Esophagus muscularis mucosa (tissue), 4 donors: Measurements from ENCODE around the gene AK5. TPM values are rescaled to one million over a fixed set of nuclear protein-coding genes. Genes with fewer than 3 reads are reported as not detected.

Experiments
- DNase-seq: peaks from one replicate; pipeline ENCODE4 v3.0.0-alpha.2; 2017; ENCODE audit errors: extremely low spot score
- H3K27ac ChIP-seq, 4 donors: fragments of 200-600 bp; sonication (generic); replicated peaks in 1 of 4; 1 replicate in 3 of 4; 2 replicates in 1 of 4; pipeline ENCODE4 v1.5.1; 2016 to 2019; ENCODE audit warnings: mild to moderate bottlenecking in 1 of 4
- H3K27me3 ChIP-seq, 4 donors: fragments of 200-600 bp; sonication (generic); one replicate each; pipeline versions ENCODE4 v1.5.1 to v1.6.0; 2016 to 2019
- H3K36me3 ChIP-seq, 4 donors: fragments of 200-600 bp; sonication (generic); one replicate each; pipeline ENCODE4 v1.5.1; 2016 to 2019
- H3K4me1 ChIP-seq, 4 donors: fragments of 200-600 bp; sonication (generic); one replicate each; pipeline ENCODE4 v1.5.1; 2016 to 2019
- H3K4me3 ChIP-seq, 4 donors: fragments of 200-600 bp; sonication (generic); 1 replicate in 2 of 4; 2 replicates in 2 of 4; pipeline ENCODE4 v1.5.1; 2016 to 2019; ENCODE audit warnings: mild to moderate bottlenecking in 4 of 4, moderate library complexity in 1 of 4
- H3K9me3 ChIP-seq, 4 donors: fragments of 200-600 bp; sonication (generic); 1 replicate in 3 of 4; 2 replicates in 1 of 4; pipeline ENCODE4 v1.5.1; 2016 to 2019
- EP300 ChIP-seq: sonication (generic); formaldehyde crosslinking; IDR thresholded peaks from one replicate; pipeline ENCODE4 v1.6.1; 2017; ENCODE audit warnings: antibody characterized with exemption
- POLR2A ChIP-seq: fragments of 450-650 bp; IDR thresholded peaks from one replicate; pipeline ENCODE4 v1.6.1; 2017; ENCODE audit warnings: antibody characterized with exemption, moderate library complexity, mild to moderate bottlenecking, low read depth
- POLR2AphosphoS5 ChIP-seq, 2 donors: sonication (generic); formaldehyde crosslinking; IDR thresholded peaks; one replicate each; pipeline ENCODE4 v1.6.1; 2017; ENCODE audit warnings: antibody characterized with exemption in 2 of 2
- WGBS: methylation state at CpG from one replicate; pipeline ENCODE4 v1.1.5; 2018; 5-methylcytosine and 5-hydroxymethylcytosine counted together
- intact Hi-C: fragments of 100-400 bp; cut with DNase I; formaldehyde crosslinking; loops from one replicate; pipeline ENCODE4 v1.15.1; 2023
- total RNA-seq, 4 donors: library from RNA; depleted of rRNA; stranded (reverse); fragments of >200 nt; gene quantifications; one replicate each; pipeline versions ENCODE4 v1.1.0 to v1.2.1, GENCODE V29; 2016
- TF ChIP-seq, protein P1 (sequence below), 3 experiments: fragments of 200-600 bp in 2 of 3; fragments of 450-650 bp in 1 of 3; sonication (generic) in 2 of 3; IDR thresholded peaks; one replicate each; pipeline ENCODE4 v1.5.1; 2017 to 2019; ENCODE audit warnings: antibody characterized with exemption in 3 of 3, mild to moderate bottlenecking in 2 of 3, moderate library complexity in 1 of 3

The AK5 gene
- total RNA-seq, 4 donors from 2014 or later: 0.97 to 2.5 (median 2.0) TPM

- Histone ChIP-seq H3K4me1 (no peaks in the 10 kb centered on the region), H3K4me3 (no peak overlapping the region), H3K27ac (no peak overlapping the region), H3K9me3 (no peaks in the 10 kb centered on the region), H3K27me3 (no peaks in the 10 kb centered on the region), H3K36me3 (no peaks in the 10 kb centered on the region)
- no peak for DNase-seq
- intact Hi-C loops: no loop called here
- TF ChIP-seq POLR2AphosphoS5 (IDR thresholded peaks at IDR 0.05) (no peak), POLR2A (no peak), EP300 (no peak)
- TF ChIP-seq, protein P1, sequence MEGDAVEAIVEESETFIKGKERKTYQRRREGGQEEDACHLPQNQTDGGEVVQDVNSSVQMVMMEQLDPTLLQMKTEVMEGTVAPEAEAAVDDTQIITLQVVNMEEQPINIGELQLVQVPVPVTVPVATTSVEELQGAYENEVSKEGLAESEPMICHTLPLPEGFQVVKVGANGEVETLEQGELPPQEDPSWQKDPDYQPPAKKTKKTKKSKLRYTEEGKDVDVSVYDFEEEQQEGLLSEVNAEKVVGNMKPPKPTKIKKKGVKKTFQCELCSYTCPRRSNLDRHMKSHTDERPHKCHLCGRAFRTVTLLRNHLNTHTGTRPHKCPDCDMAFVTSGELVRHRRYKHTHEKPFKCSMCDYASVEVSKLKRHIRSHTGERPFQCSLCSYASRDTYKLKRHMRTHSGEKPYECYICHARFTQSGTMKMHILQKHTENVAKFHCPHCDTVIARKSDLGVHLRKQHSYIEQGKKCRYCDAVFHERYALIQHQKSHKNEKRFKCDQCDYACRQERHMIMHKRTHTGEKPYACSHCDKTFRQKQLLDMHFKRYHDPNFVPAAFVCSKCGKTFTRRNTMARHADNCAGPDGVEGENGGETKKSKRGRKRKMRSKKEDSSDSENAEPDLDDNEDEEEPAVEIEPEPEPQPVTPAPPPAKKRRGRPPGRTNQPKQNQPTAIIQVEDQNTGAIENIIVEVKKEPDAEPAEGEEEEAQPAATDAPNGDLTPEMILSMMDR (IDR thresholded peaks at IDR 0.05): no peak
- 97% methylated on average over 1 of the region's 1 CpG for WGBS
Measured at GRCh38 chr1:77339326-77339725, 57.5 kb downstream of the AK5 start.

DNA sequence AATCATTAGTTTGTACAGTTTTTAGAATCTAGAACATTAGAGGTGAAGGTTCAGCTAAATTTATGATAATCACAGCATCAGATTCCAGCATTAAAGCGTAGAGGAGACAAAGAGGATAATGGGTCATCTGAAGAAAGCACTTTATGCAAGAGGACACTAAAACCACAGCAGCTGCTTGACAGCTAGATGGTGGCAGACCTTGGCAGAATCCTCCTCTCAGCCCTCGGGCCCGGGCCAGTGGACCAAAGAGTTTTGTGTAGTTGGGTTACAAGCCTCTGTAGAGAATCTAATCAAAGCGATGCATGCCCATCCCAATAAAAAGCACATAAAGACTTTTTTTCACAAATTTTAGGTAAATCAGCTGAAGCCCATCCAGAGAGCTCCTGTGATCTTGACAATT lies 59.4 kb downstream of the AK5 start:
- no peaks in the 10 kb centered on the region for H3K4me1 ChIP-seq
- WGBS: 95% methylated on average over 4 of the region's 4 CpGs
- TF ChIP-seq POLR2AphosphoS5 (IDR thresholded peaks at IDR 0.05): no peak
- TF ChIP-seq EP300: no peak
- TF ChIP-seq, protein P1 (IDR thresholded peaks at IDR 0.05): no peak
- TF ChIP-seq POLR2A: no peak
- H3K9me3 ChIP-seq: no peaks in the 10 kb centered on the region
- intact Hi-C loops: no loop called here
- DNase-seq: no peak
- no peaks in the 10 kb centered on the region for H3K36me3 ChIP-seq
- H3K4me3 ChIP-seq: no peak overlapping the region
- no peaks in the 10 kb centered on the region for H3K27me3 ChIP-seq
- H3K27ac ChIP-seq: no peak overlapping the region

DNA sequence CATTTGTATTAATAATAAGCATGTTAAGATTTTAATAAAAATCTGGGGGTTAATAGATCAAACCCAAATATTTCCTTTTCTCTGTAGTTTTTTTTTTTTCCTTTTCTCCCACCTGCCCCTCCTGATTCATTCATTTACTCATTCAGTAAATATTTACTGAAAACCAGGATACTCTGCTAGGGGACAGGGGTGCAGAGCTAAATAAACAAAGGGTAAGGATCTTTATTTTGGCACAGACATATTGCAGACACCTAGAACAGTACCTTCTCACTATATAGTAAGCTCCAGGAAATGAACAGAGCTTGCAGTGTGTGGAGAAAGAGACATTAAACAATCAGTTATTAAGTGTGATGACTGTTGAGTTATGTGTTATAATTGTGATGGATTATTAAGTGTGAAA lies 60.9 kb downstream of the AK5 start:
- Histone ChIP-seq H3K27ac (no peak overlapping the region), H3K4me3 (no peak overlapping the region), H3K4me1 (no peaks in the 10 kb centered on the region), H3K27me3 (no peaks in the 10 kb centered on the region), H3K36me3 (no peaks in the 10 kb centered on the region), H3K9me3 (no peaks in the 10 kb centered on the region)
- no peak for DNase-seq
- TF ChIP-seq POLR2A (no peak), POLR2AphosphoS5 (IDR thresholded peaks at IDR 0.05) (no peak), EP300 (no peak)
- TF ChIP-seq, protein P1 (IDR thresholded peaks at IDR 0.05): no peak
- intact Hi-C loops: no loop called here

GRCh38 chr1:77347646-77348045 lies 65.8 kb downstream of the AK5 start:
- H3K4me1 ChIP-seq: no peaks in the 10 kb centered on the region
- no peak overlapping the region for H3K4me3 ChIP-seq
- intact Hi-C loops: no loop called here
- no peaks in the 10 kb centered on the region for H3K36me3 ChIP-seq
- DNase-seq: no peak
- no peaks in the 10 kb centered on the region for H3K27me3 ChIP-seq
- 45% methylated on average over 6 of the region's 6 CpGs for WGBS
- TF ChIP-seq POLR2A (no peak), EP300 (no peak)
- H3K9me3 ChIP-seq: no peaks in the 10 kb centered on the region
- H3K27ac ChIP-seq: no peak overlapping the region

GRCh38 chr1:77348549-77348948 lies 66.7 kb downstream of the AK5 start:
- Histone ChIP-seq H3K27ac (no peak overlapping the region), H3K4me1 (no peaks in the 10 kb centered on the region), H3K36me3 (no peaks in the 10 kb centered on the region), H3K4me3 (no peak overlapping the region), H3K9me3 (no peaks in the 10 kb centered on the region), H3K27me3 (no peaks in the 10 kb centered on the region)
- intact Hi-C loops: no loop called here
- DNase-seq: no peak
- TF ChIP-seq POLR2A: no peak
- TF ChIP-seq, protein P1 (IDR thresholded peaks at IDR 0.05): no peak
- TF ChIP-seq POLR2AphosphoS5 (IDR thresholded peaks at IDR 0.05): no peak
- no peak for TF ChIP-seq EP300
